ENCODE data around the gene CFP.

CFP gene

GRCh38 chrX:47574076-47574546 lies 55.6 kb downstream of the CFP start:
- no peak for TF ChIP-seq CTCF (conservative IDR thresholded peaks at IDR 0.05; ENCODE audit: low read length)
- no peak overlapping the region for H3K4me3 ChIP-seq (ENCODE audit: low read length)
- DNase-seq (ENCODE audit: low read depth), result no peak

- H3K4me3 ChIP-seq (ENCODE audit: low read length), result no peak overlapping the region; the same call in 1 of the 2 replicates
- DNase-seq (ENCODE audit: low read depth), result peak; percentile 70
- TF ChIP-seq CTCF (conservative IDR thresholded peaks at IDR 0.05; ENCODE audit: low read length), result no peak
These were observed 56.2 kb downstream of the CFP start for GRCh38 chrX:47573341-47574075.

All from AG10803 (cell line).